Fibroblast of the aortic adventitia (primary cell): ENCODE data around the gene PIGU. TPM values are rescaled to one million over a fixed set of nuclear protein-coding genes. Genes with fewer than 3 reads are reported as not detected.

Experiments
- DNase-seq: peaks from one replicate; pipeline ENCODE4 v3.0.0-alpha.2; 2010; ENCODE audit warnings: low read depth
- H3K4me3 ChIP-seq: 2 replicates; pipeline ENCODE4 v1.5.1; 2011; ENCODE audit warnings: low read depth, mild to moderate bottlenecking, control low read depth, low read length, moderate library complexity
- total RNA-seq: library from RNA; depleted of rRNA; stranded (reverse); fragments of >200 nt; gene quantifications from 2 replicates; pipeline ENCODE4 v1.2.3, GENCODE V29; 2012; ENCODE audit warnings: low replicate concordance
- TF ChIP-seq, protein P1 (sequence below): IDR thresholded peaks from 2 replicates; pipeline ENCODE4 v1.5.1; 2011; ENCODE audit warnings: mild to moderate bottlenecking, low read length, control low read depth, inconsistent platforms; ENCODE audit not compliant: insufficient read depth

PIGU gene
- total RNA-seq, 1 donor: 21.1 TPM

DNA sequence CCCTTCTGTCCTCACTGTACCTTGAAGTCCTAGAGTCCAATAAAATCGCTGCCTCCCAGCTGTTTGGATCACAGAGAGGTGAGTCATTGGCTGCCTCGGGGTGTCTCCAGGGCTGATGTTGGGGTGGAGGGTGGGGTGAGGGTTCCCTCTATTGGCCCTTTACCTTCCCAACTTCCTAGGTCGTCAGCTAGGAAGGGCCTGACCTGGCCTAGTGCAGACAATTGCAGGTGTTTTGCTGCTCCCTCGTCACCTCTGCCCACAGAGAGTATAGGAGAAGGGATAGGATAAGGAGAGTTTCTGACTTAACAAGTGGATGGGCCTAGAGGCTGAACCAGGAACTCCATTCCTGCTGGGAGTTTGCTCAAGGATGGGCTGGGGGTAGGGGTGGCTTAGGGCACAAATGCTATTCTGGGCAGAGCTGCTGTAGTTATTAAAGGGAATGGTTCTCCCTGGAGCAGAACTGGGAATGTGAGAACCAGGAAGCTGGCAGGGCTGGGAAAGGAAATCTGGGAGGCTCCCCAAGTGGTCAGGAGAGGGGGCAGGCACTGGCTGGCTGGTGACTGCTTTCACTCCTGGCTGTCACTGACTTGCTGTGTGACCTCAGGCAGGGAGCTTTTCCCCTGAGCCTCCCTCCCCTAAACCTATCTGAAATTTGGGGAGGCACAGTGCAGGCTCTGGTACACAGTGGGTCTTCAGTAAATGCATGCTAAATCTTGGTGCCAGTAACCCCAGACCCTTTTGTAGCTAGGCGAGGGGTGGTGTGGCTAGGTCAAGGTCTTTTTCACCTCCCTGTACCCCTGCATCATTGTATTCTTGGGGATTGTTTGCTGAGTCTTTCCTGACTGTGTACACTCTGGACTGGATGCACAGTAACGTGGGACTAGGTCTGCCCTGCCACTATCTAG is 28.8 kb upstream of the PIGU start:
- DNase-seq: peak; percentile 28
- TF ChIP-seq, protein P1, sequence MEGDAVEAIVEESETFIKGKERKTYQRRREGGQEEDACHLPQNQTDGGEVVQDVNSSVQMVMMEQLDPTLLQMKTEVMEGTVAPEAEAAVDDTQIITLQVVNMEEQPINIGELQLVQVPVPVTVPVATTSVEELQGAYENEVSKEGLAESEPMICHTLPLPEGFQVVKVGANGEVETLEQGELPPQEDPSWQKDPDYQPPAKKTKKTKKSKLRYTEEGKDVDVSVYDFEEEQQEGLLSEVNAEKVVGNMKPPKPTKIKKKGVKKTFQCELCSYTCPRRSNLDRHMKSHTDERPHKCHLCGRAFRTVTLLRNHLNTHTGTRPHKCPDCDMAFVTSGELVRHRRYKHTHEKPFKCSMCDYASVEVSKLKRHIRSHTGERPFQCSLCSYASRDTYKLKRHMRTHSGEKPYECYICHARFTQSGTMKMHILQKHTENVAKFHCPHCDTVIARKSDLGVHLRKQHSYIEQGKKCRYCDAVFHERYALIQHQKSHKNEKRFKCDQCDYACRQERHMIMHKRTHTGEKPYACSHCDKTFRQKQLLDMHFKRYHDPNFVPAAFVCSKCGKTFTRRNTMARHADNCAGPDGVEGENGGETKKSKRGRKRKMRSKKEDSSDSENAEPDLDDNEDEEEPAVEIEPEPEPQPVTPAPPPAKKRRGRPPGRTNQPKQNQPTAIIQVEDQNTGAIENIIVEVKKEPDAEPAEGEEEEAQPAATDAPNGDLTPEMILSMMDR: peak; percentile 35
- H3K4me3 ChIP-seq: peak overlapping the region; percentile 91

GRCh38 chr20:34705008-34705396 is 28.1 kb upstream of the PIGU start:
- TF ChIP-seq, protein P1: no peak

DNA sequence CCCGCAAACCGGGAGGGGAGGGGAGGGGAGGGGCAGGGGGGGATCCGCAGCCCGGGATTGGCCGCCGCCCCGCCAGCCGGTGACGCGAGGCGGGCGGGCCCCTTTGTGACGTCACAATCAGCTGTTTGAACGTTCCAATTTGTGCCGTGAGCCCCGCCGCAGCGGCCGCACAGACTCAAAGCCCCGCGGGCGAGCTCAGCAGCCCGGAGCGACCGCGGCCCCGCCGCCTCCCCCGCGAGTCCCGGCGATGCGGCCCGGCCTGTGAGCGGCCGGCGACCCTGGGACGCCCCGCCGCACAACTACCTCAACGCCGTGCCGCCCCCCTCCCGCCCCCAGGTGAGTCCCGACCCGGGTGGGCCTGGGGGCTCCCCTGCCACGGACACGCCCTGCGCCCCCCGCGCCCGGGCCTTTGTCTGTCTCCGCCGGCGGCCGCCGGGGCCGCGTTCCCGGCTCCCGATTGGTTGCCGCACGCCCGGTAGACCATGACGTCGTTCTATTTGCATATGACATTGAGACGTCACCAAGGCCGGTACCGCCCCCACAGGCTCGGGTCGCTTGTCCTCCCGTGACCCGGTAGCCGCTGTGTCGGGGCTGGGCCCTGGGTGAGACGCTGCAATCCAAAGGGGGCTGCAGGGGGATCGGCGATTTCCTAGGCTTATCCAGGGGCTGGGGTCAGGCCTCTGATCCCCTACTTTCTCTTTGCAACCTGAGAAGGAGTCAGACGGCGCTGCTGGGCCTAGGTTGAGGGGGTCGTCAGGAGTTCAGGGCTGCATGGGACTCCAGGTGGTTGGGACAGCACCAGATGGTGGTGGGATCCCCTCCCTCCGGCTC is 27.5 kb upstream of the PIGU start, which contains the start of gene TP53INP2:
TP53INP2 (plus strand) TSS at position 168 of the 831 bp plus-strand sequence. CDS start 4,396 bp downstream, outside the sequence.
- H3K4me3 ChIP-seq: peak within 1 kb of the TSS; percentile 91
- TF ChIP-seq, protein P1: no peak
- DNase-seq: peak; percentile 89

More at GRCh38 chr20:34705008-34705396, 28.1 kb upstream of the PIGU start:
- DNase-seq: no peak
- peak overlapping the region; percentile 91 for H3K4me3 ChIP-seq

DNA sequence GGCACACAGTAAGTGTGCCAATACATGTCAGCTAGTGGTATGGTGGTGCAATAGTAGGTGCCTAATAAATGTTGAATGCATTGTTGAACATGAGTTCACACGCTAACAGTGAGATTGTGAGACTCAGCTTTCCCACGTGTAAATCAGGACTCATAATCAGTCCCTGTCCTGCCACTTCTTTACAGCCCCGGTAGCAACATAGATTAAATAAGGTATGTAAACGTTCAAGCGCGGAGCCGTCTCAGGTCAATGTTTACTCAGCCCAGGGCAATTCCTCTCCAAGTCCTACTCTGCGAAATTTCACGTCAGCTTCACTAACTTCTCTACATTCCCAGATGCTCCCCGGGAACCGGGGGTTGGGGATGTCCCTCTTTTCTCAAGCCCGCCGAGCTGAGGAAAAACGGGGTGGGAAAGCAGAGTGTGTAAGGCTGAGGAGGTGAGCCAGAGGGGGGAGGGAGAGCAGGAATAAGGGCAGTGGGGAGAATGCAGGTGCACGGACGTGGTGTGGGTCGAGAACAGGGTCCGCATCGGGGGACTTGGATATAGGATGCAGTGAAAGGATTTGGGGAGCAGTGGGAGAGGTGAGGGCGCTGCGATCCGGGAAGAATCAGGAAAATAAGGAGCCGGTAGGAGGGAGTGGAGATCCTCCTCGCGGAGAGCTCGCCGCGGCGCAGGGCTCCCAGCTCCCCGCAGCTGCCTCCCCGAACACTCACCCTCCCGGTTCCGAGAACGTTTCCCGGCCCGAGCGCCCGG is 26.7 kb upstream of the PIGU start:
- TF ChIP-seq, protein P1: no peak
- DNase-seq: peak; percentile 32
- peak overlapping the region; percentile 91 for H3K4me3 ChIP-seq

DNA sequence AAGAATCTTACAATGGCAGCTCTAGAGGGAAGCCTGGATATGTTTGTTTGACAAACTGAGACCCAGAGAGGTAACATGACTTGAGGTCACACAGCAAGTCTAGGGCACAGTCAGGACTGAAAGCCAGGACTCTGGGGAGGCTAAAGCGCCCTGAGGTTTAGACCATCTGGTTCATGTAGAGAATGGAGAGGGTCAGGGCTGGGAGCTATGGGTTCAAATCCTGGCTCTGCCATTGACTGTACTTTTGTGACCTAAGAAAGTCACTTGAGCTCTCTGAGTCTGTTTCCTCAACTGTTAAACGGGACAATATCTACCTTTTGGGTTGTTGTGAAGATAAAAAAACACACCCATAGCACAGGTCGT is 26.1 kb upstream of the PIGU start:
- peak overlapping the region; percentile 91 for H3K4me3 ChIP-seq
- TF ChIP-seq, protein P1: no peak

GRCh38 chr20:34701405-34702085 is 24.7 kb upstream of the PIGU start:
- TF ChIP-seq, protein P1: no peak
- no peak for DNase-seq
- H3K4me3 ChIP-seq: no peak overlapping the region

More for the DNA sequence above, 26.1 kb upstream of the PIGU start:
- no peak for DNase-seq
